Astrocyte (in vitro differentiated cells and primary cell): ENCODE data around the gene ALDH3A2. TPM values are rescaled to one million over a fixed set of nuclear protein-coding genes. Genes with fewer than 3 reads are reported as not detected.

Experiments
- DNase-seq: peaks from one replicate; pipeline ENCODE4 v3.0.0-alpha.2; 2010; ENCODE audit warnings: low read depth
- FAIRE-seq: peaks from 2 replicates; lab custom pipeline; 2011; peaks lifted over from hg19 to GRCh38; lab: Jason Lieb, UNC
- H2AFZ ChIP-seq: 2 replicates; pipeline ENCODE4 v1.6.0; 2012; ENCODE audit warnings: low read depth, low read length, inconsistent platforms
- H3K27ac ChIP-seq: 2 replicates; pipeline ENCODE4 v1.5.1; 2011; ENCODE audit warnings: low read depth, low read length, inconsistent platforms
- H3K27me3 ChIP-seq: 2 replicates; pipeline ENCODE4 v1.6.0; 2011; ENCODE audit warnings: low read length, inconsistent platforms; ENCODE audit not compliant: insufficient read depth
- H3K36me3 ChIP-seq: 2 replicates; pipeline ENCODE4 v1.5.1; 2011; ENCODE audit warnings: low read length, inconsistent platforms; ENCODE audit not compliant: insufficient read depth
- H3K4me1 ChIP-seq: 2 replicates; pipeline ENCODE4 v1.5.1; 2011; ENCODE audit warnings: low read length, inconsistent platforms; ENCODE audit not compliant: insufficient read depth
- H3K4me2 ChIP-seq: 2 replicates; pipeline ENCODE4 v1.6.0; 2012; ENCODE audit warnings: low read length, inconsistent platforms
- H3K4me3 ChIP-seq: 2 replicates; pipeline ENCODE4 v1.5.1; 2011; ENCODE audit warnings: low read depth, mild to moderate bottlenecking, low read length, inconsistent platforms; ENCODE audit not compliant: insufficient read depth
- H3K79me2 ChIP-seq: 2 replicates; pipeline ENCODE4 v1.6.0; 2012; ENCODE audit warnings: mild to moderate bottlenecking, low read length, inconsistent platforms; ENCODE audit not compliant: insufficient read depth
- H3K9ac ChIP-seq: 2 replicates; pipeline ENCODE4 v1.6.0; 2012; ENCODE audit warnings: mild to moderate bottlenecking, low read length, inconsistent platforms
- H3K9me3 ChIP-seq: 2 replicates; pipeline ENCODE4 v1.5.1; 2012; ENCODE audit warnings: low read depth, mild to moderate bottlenecking, low read length, inconsistent platforms; ENCODE audit not compliant: insufficient read depth
- H4K20me1 ChIP-seq: 2 replicates; pipeline ENCODE4 v1.6.0; 2012; ENCODE audit warnings: low read length, inconsistent platforms; ENCODE audit not compliant: insufficient read depth
- H3K27ac Mint-ChIP-seq: one replicate; pipeline ENCODE4 v1.8.0; 2021; ENCODE audit warnings: mild to moderate bottlenecking, mixed read lengths; ENCODE audit not compliant: unreplicated experiment
- H3K27me3 Mint-ChIP-seq: one replicate; pipeline ENCODE4 v1.8.0; 2021; ENCODE audit warnings: low read depth, mixed read lengths; ENCODE audit not compliant: unreplicated experiment
- H3K36me3 Mint-ChIP-seq: one replicate; pipeline ENCODE4 v1.8.0; 2021; ENCODE audit warnings: low read depth, mixed read lengths; ENCODE audit not compliant: unreplicated experiment
- H3K4me1 Mint-ChIP-seq: one replicate; pipeline ENCODE4 v1.8.0; 2021; ENCODE audit warnings: low read depth, mixed read lengths; ENCODE audit not compliant: unreplicated experiment
- H3K4me3 Mint-ChIP-seq: one replicate; pipeline ENCODE4 v1.8.0; 2021; ENCODE audit warnings: mild to moderate bottlenecking, moderate library complexity, mixed read lengths; ENCODE audit not compliant: unreplicated experiment
- H3K9me3 Mint-ChIP-seq: one replicate; pipeline ENCODE4 v1.8.0; 2021; ENCODE audit warnings: mild to moderate bottlenecking, mixed read lengths; ENCODE audit not compliant: unreplicated experiment
- CTCF ChIP-seq: IDR thresholded peaks from 2 replicates; pipeline ENCODE4 v1.5.1; 2011; ENCODE audit warnings: low read depth, mild to moderate bottlenecking, inconsistent platforms, low read length, moderate library complexity; ENCODE audit not compliant: insufficient read depth
- EZH2 ChIP-seq: IDR thresholded peaks from 2 replicates; pipeline ENCODE4 v1.6.1; 2012; ENCODE audit warnings: mild to moderate bottlenecking, low read length, inconsistent platforms; ENCODE audit not compliant: insufficient read depth
- total RNA-seq: library from RNA; stranded (reverse); gene quantifications from 2 replicates; pipeline ENCODE4 v1.2.1, GENCODE V29; 2021

The ALDH3A2 gene
- total RNA-seq, 1 donor from 2014 or later = 13.8 TPM

- H3K9me3 Mint-ChIP-seq = no peaks in the 10 kb centered on the region
- DNase-seq (no peak), FAIRE-seq (no peak)
- H3K4me2 ChIP-seq = peak overlapping the region; percentile 99
- H3K4me1 ChIP-seq = peaks cover 21% of the 10 kb centered on the region
- no peaks in the 10 kb centered on the region for H3K36me3 Mint-ChIP-seq
- H3K9me3 ChIP-seq = no peaks in the 10 kb centered on the region
- H3K36me3 ChIP-seq = no peaks in the 10 kb centered on the region
- no peaks in the 10 kb centered on the region for H3K79me2 ChIP-seq
- no peaks in the 10 kb centered on the region for H4K20me1 ChIP-seq
- H3K27ac Mint-ChIP-seq = no peak overlapping the region
- H3K27ac ChIP-seq = no peak overlapping the region
- H3K4me1 Mint-ChIP-seq = peaks cover 22% of the 10 kb centered on the region
- peaks cover 3% of the 10 kb centered on the region for H3K27me3 ChIP-seq
- H3K4me3 Mint-ChIP-seq = peak overlapping the region; percentile 83
- H3K27me3 Mint-ChIP-seq = no peaks in the 10 kb centered on the region
- H3K9ac ChIP-seq = peak overlapping the region; percentile 84
- H2AFZ ChIP-seq = no peak overlapping the region
- TF ChIP-seq EZH2 (no peak), CTCF (no peak)
- H3K4me3 ChIP-seq = peak overlapping the region; percentile 82
These were observed 1.5 kb upstream of the ALDH3A2 start for GRCh38 chr17:19646788-19647696.

GRCh38 chr17:19647697-19648474 is 665 bp upstream of the ALDH3A2 start:
- FAIRE-seq = no peak
- Histone ChIP-seq H3K27me3 (peaks cover 2% of the 10 kb centered on the region), H3K9ac (peak overlapping the region; percentile 84), H2AFZ (peak overlapping the region; percentile 99), H4K20me1 (no peaks in the 10 kb centered on the region), H3K36me3 (no peaks in the 10 kb centered on the region), H3K4me3 (peak overlapping the region; percentile 82), H3K4me2 (peak overlapping the region; percentile 99), H3K79me2 (no peaks in the 10 kb centered on the region), H3K27ac (peak overlapping the region; percentile 80), H3K4me1 (peaks cover 21% of the 10 kb centered on the region), H3K9me3 (no peaks in the 10 kb centered on the region)
- Mint-ChIP-seq H3K36me3 (peaks cover 1% of the 10 kb centered on the region), H3K4me3 (peak overlapping the region; percentile 83), H3K4me1 (peaks cover 23% of the 10 kb centered on the region), H3K27ac (peak overlapping the region; percentile 95), H3K27me3 (no peaks in the 10 kb centered on the region), H3K9me3 (no peaks in the 10 kb centered on the region)
- peak; percentile 51 for DNase-seq
- TF ChIP-seq CTCF (no peak), EZH2 (no peak)
